Activated CD4-positive, CD25-positive, alpha-beta regulatory T cell treated with anti-CD3 and anti-CD28 coated beads, Interleukin-2, amount 50 U/mL, for 72 hours (primary cell): ENCODE measurements around the gene CORO6.

Source experiments
- DNase-seq: peaks from one replicate; pipeline ENCODE4 v3.0.0; 2021

Gene CORO6

GRCh38 chr17:29612094-29612403, 10.7 kb downstream of the CORO6 start:
- DNase-seq, result no peak

- no peak for DNase-seq
These were observed 11.2 kb downstream of the CORO6 start for GRCh38 chr17:29611351-29612093.

- no peak for DNase-seq
These were observed 12.3 kb downstream of the CORO6 start for GRCh38 chr17:29610395-29610794.

- no peak for DNase-seq
These were observed 13.7 kb downstream of the CORO6 start for GRCh38 chr17:29608986-29609385.

- no peak for DNase-seq
These were observed 15.0 kb downstream of the CORO6 start for GRCh38 chr17:29607557-29608195.

- DNase-seq, result no peak
These were observed 19.5 kb downstream of the CORO6 start for GRCh38 chr17:29603109-29603674.

- DNase-seq, result no peak
These were observed 25.1 kb downstream of the CORO6 start for GRCh38 chr17:29597361-29598172.

GRCh38 chr17:29596811-29597210, 25.9 kb downstream of the CORO6 start:
- no peak for DNase-seq

- no peak for DNase-seq
These were observed 26.6 kb downstream of the CORO6 start for GRCh38 chr17:29595943-29596774.

- no peak for DNase-seq
These were observed 27.4 kb downstream of the CORO6 start for GRCh38 chr17:29595107-29595942.

- DNase-seq, result no peak
These were observed 28.1 kb downstream of the CORO6 start for GRCh38 chr17:29594519-29595090.

- DNase-seq, result no peak
These were observed 28.9 kb downstream of the CORO6 start for GRCh38 chr17:29593591-29594518.

- no peak for DNase-seq
These were observed 29.7 kb downstream of the CORO6 start, which contains the start of gene ANKRD13B for GRCh38 chr17:29592850-29593551. TSS of gene ANKRD13B (plus strand) at chr17:29593132. CDS start at chr17:29593622, 490 bp downstream.

- peak; percentile 80 for DNase-seq
These were observed 30.7 kb downstream of the CORO6 start for GRCh38 chr17:29591737-29592608.

GRCh38 chr17:29591146-29591736, 31.5 kb downstream of the CORO6 start:
- DNase-seq, result no peak

GRCh38 chr17:29590411-29591145, 32.1 kb downstream of the CORO6 start:
- DNase-seq, result no peak
